GM18870 (cell line): ENCODE measurements around the gene DYNC2LI1.
A peak's percentile ranks its signal among the peaks of the same experiment; 100 is the strongest.
"Not testable (repeated sequence)": the region's sequence is repeated elsewhere in the genome, so short reads cannot be mapped to it uniquely, and the experiment has no call there.

Experiments
- ATAC-seq: cut with Tn5 transposase; IDR thresholded peaks from one replicate; pipeline ENCODE4 v1.9.1; 2021; ENCODE audit warnings: moderate library complexity; ENCODE audit not compliant: unreplicated experiment

Gene DYNC2LI1

DNA sequence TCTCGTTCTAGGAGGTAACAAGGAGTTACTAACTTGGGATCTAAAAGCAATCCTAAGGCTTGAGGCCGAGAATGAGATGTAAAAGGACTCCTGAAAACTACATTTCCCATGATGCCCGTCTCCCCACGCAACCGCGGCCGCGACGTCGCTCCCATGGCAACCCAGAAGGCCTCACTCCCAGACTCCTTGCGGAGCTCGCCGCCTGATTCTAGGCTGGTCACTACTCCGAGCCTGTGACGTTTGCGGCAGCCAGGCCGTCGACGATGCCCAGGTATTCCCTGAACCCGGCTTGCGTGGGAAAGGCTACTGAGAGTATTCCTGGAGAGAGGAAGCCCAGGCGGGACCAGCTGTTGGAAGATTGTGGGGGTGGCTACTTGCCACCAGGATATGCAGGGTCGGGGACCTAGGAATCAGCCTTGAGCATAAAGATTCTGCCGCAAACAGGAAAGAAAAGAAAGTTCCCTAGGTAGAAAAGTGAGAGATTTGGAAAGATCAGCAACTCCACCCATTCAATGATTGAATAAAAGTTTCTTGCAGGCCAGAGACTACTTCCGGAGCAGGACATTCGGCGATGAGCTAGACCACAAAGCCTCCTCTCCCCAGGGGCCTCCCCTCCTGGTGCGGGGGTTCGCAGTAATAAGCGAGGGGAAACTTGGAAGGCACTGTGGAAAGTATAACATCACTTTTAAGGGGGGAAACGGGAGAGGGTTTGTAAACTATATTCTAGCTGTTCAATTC, at the start of gene DYNC2LI1:
DYNC2LI1 (plus strand) TSS at position 164 of the 738 bp plus-strand sequence; CDS start at position 264, 100 bp downstream.
- ATAC-seq: peak; percentile 92

DNA sequence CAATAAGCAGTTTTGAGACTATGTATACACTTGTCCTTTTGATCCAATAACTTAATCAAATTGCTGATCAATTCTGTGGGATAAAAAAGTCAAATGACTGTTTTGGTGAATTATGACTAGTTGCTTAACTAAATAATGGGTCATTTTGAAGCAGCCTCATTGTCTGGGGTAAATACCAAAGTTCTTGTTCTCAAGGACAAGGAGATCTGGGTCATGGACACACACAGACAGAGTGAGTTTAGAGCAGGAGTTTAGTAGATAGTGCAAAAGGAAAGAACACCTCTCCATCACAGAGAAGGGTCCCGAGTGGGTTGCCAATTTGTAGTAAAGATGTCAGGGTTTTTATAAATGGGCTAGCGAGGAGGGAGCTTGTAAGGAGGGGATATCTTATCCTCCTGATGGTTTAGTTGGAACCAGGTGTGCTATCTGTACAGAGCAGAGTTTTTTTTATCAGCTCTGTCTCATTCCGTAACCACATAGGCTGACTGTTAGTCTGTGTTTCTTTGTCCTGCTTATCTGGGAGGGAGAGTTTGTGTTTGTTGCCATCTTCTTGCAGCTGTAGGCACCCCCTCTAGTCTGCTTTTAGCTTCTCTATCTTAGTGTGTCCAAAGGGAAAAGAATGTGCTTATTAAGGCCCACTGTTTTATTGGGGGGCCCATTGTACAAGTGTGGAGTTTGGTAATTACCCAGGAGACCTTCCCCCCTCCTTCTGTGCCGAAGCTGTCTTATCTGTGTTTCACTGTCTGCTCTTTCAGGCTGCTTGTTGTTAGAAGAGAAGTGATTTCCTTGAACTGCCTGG, 48.9 kb upstream of the DYNC2LI1 start:
- ATAC-seq: no peak

DNA sequence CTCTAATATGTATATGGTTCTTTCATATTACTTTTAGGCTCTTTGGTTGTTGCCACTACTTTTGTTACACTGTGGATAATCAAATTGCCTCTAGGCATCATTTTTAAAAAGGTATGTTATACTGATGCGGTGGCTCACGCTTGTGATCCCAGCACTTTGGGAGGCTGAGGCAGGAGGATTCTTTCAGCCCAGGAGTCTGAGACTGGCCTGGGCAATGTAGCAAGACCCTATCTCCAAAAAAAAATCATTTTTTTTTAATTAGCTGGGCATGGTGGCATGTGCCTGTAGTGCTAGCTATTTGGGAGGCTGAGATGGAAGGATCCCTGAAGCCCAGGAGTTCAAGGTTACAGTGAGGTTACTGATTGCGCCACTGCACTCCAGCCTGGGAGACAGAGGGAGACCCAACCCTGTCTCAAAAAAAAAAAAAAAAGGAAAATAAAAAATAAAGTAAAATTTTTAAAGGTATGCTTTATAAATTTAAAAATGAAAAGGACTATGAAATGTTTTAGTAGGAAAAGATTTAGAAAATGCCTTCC, 48.1 kb upstream of the DYNC2LI1 start:
- no peak for ATAC-seq

DNA sequence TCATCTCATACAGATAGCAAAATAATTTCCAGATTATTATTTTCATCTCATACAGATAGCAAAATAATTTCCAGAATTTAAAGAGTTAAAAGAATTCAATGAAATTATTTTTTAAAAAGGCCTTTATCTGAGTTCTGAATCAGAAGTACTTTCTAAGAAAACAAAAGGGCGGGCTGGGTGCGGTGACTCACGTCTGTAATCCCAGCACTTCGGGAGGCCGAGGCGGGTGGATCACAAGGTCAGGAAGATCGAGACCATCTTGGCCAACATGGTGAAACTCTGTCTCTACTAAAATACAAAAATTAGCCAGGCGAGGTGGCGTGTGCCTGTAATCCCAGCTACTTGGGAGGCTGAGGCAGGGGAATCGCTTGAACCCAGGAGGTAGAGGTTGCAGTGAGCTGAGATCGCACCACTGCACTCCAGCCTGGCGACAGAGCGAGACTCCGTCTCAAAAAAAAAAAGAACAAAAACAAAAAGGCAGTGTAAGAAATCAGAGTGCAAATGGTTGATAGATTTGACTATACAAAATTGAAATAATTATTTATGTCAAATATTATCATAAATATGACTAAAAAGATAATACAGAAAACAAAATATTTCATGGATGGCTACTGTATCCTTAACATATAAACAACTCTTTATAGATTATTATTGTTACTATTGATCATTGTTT, 46.7 kb upstream of the DYNC2LI1 start:
- ATAC-seq: not testable (repeated sequence)

DNA sequence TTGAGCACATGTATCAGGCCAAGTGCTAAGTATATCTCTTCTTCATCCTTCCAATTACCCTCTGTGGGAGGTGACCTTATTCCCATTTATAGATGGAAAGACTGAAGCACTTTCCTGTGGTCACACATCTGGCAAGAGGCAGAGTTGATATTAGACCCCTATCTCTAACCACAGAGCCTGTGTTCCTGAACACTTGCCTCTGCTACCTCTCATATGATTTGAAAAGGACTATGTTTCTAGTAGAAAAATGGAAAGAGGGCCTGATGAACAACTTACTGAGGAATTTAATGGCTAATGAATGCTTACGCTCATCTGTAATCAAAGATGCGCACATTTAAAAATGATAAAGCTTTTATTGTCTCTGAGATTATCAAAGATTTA, 46.2 kb upstream of the DYNC2LI1 start:
- ATAC-seq: no peak

DNA sequence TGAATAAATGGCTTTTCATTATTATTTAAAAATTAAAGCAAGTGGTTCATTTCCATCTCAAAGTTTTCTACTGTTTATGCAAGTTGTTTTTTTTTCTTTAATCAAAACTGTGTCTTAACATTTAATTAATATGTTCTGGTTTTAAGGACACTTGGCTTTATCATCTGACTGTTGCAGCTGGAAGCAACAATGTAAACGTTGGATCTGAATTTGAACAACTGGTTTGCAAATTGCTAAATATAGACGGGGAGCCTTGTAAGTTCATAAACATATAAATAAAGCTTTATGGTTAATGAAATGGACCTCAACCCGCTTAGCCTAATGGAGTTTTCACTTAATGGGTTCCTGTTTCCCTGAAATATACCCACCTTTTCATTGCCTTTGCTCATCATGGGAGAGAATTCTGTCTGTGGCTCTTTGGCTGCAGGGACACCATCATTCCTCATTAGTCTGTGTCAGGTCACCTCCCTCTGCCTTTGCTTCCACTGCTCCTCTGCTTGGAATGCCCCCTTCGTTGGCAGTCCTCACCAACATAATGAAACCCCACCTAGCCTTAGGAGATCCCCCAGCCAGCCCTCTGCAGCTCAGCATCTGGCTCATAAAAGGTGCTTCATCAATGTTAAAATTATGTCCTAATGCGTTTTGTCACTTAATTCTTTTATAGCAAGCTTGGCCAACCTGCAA, 44.2 kb upstream of the DYNC2LI1 start:
- ATAC-seq: no peak

DNA sequence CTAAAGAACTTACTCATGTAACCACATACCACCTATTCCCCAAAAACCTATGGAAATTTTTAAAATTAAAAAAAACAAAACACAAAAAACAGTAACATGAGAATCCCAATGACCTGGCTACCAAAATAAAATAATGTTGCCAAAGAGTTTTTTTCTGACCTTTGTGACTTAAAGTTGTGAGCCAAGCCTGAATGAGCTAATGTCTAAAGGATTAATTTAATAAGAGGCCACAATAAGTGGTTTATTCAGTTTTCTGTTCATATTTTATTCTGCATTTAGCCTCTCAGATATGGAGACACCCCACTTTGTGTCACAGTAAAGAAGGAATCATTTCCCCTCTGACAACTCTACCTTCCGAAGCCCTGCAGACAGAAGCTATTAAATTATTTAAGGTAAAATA, 42.6 kb upstream of the DYNC2LI1 start:
- ATAC-seq: no peak

DNA sequence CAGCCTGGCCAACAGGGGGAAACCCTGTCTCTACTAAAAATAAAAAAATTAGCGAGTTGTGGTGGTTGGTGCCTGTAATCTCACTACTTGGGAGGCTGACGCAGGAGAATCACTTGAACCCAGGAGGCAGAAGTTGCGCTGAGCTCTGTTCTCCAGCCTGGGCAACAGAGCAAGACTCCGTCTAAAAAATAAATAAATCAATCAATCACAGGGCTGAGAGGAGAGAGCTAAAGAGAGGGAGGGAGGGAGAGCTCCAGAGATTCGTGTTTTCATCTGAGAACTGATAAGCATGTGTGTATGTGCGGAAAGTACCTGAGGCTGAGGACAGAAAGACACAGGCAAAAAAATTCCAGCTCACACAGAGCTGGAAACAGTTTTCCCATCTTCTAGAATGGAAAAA, 37.2 kb upstream of the DYNC2LI1 start:
- ATAC-seq: no peak

DNA sequence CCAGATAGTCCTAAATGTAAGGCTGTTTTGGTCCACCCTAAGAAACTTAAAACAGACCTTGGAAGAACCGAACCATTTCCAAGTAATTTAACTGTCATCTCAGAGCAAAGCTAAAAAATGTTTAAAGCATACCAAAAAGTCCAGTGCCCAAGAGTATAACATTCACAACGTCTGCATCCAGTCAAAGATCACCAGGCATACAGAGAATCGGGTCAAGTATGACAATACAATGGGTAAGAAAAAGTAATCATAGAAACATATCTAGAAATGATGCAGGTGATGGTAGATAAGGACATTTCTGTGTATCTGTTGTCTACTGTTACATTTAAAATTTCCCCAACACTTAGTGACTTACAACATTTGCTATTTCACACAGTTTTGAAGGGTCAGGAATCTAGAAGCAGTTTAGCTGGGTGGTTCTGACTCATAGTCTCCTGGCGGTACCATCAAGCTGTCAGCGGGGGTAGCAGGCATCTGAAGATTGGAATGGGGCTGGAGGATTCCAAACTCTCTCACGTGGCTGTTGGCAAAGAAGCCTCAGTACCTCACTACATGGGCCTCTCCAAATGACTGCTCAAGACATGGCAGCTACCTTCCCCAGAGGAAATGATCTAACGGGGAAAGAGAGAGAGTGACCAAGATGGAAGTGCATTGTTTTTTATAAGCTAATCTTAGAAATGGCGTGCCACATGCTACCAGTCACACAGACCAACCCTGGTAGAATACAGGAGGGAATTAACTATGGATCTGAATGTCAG, 36.6 kb upstream of the DYNC2LI1 start:
- no peak for ATAC-seq

DNA sequence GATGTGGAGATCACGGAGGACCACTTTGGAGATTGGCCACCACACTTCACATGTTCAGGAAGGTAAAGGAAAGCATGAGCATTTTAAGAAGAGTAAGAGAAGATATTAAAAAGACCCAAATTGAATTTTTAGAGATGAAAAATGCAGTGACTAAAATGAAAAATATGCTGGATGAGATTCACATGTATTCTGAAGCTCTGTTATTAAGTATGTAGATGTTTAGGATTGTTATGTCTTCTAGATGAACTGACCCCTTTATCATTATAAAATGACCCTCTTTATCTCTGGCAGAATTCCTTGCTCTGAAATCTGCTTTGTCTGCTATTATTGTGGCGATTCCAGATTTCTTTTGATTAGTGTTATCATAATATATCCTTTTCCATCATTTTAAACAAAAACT, 36.0 kb upstream of the DYNC2LI1 start:
- ATAC-seq: no peak

DNA sequence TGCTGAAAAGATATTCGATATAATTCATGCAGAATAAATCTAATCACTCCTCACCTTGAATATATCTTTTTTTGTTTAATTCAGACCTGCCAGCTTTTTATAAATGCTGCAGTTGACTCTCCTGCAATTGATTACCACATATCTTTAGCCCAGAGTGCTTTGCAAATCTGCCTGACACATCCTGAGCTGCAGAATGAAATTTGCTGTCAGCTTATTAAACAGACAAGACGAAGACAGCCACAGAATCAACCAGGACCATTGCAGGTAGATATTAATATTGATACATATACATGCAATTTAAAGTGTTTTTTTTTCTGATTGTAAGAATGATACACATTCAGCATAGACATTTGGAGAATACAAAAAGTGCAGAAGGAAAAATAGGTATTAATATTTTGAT, 35.6 kb upstream of the DYNC2LI1 start:
- no peak for ATAC-seq

DNA sequence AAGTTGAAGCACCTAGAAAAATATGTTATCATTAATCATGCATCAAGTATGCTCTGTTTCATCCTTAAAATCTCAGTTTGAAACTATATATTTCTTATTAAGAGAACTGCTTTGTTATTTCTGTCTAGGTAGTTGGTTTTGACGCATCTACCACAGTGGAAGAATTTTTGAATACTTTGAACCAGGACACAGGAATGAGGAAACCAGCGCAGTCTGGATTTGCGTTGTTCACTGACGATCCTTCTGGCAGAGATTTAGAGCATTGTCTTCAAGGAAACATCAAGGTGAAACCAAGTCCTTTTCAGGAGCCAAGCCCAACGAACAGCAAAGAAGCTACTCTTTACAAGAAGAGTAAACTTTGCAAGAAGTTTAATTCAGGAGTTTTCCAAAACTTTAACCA, 30.1 kb upstream of the DYNC2LI1 start:
- ATAC-seq: no peak

DNA sequence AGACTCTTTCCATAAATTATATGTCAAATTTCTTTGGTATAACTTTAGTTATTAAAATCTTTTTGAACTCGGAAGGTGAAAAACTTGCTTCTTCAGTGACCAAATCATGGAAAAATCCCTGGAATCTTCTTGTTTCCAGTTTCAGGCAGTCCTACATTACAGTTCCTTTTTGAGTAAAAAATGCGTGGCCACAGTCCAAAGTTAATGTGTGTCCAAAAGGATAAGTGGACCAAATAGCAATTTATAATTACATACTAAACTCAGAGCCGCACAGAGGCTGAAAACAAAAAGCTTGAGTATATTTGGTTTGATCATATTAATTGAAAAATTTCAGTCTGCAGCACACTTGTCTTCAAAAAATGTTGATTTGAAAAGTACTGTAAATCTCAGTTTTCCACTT, 28.4 kb upstream of the DYNC2LI1 start:
- no peak for ATAC-seq

DNA sequence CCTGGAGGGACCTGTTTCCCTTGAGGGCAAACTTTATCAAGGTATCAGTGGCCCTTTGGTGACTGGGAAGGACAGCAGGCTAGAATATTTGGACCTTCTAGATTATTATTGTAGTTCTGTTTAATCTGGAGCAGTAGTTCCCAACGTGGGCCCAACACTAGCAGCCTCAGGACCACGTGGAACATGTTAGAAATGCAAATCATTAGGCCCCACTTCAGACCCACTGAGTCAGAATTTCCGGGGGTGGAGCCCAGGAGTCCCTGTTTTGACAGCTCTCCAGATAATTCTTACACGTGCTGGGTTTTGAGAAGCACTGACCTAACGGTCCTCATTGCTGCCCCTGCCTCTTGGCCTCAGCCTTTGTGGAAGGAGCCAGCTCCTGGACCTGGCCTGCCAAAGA, 25.5 kb upstream of the DYNC2LI1 start:
- no peak for ATAC-seq

DNA sequence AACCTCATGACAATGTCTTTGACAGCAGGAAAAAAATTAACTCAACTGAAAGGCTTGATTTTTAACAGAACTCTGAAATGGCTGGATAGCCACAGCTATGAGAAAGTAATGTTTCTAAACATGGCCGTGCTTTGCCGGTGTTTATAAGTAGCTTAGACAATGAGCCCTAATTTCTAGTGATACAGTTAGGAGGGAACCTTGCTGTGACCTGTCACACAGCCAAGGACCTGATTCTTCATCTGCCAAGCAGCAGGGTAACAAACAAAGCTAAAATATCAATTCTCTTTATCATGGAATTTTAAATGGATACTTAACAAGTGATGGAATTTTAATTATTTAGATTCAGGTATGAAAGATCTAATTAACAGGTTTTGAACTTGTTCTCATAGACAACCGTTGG, 24.3 kb upstream of the DYNC2LI1 start:
- ATAC-seq: no peak

DNA sequence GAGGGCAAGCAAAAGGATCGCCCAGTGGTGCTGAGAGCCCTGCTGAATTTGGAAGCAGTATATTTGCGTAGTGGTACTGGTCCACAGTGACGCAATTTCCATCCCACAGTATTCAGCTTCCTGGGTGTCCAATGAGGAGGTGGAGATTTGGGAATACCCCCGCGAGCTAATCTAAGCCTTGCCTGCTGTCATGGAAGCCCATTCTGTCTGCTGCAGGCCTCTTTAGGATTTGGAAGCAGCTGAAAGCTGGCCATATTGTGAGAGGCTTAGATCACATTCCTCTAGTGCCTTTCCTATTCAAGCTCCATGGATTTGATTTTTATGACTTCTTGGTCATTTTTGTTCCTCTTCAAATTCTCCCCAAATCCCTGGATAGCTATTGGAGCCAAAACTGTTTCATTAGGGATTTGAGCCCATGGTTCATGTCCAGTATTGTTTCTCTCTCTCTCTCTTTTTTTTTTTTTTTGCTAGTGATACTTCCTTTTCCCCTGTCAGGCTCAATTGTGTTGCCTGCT, 22.3 kb upstream of the DYNC2LI1 start:
- no peak for ATAC-seq

DNA sequence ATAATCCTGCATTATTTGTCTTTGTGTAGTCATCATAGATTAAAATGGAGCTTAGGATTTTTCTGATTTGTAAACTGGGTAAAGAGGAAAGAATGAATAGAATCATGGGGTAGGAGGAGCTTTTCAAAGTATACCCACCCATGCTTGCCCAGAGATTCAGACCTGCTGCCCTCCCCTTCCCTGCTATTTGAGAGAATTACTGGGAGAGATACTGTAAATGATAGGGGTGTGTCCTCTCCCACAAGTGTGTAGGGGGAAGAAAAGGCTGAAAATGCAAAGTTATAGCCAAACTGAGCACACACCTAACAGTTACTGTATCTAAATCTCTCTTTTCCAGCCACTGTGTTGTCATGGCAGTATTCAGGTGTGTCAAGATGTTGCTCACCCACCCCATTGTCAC, 21.5 kb upstream of the DYNC2LI1 start:
- ATAC-seq: no peak

DNA sequence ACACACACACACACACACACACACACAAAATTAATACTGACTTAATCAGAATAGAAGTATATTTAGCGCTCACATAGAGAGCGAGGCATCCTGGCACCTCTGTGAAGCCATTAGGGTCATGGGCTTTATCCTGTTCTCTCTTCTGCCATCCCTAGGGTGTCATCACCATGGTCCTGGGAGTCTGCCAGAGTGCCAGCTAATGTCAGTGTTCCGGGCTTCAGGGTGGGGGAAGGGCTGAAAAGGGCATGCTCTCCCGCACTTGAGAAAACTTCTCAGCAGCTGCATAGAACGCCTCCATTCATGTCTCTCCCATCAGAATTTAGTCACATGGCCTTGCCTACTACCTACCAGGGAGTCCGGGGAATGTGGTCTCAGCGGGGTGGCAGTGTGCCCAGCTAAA, 19.7 kb upstream of the DYNC2LI1 start:
- ATAC-seq: no peak

DNA sequence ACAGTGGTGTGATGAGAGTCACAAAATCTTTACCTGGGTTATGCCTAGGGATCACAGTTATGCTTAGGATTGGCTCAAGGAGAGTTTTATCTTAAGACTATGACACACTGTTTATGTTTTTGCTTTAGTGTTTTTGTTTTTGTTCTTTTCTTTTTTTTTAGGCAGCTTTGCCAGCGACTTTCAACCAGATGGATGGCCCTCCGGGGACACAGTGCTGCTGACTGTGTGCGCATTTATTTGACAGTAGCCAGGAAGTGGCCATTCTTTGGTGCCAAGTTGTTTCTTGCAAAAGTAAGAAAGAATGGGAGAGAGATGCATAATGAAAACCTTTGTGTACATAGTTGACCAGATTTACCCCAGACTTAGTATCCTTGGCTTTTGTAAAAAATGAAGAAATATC, 15.1 kb upstream of the DYNC2LI1 start:
- no peak for ATAC-seq

DNA sequence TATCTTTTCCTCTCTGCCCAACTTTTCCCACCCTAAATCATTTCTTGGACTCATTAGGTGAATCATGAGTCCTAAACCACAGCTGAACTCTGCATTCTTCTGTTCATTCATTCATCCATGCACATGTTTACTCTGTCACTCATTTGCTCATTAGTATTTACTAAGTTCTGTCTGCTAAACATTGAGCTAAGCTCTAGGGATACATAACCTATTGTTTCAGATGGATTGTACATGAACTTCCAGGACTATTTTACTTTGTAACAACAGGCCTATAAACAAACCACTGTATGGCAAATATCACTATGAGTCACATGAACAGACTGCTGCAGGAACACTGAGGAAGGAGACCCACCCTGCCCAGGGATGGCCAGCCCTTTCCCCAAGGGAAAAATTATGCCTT, 14.6 kb upstream of the DYNC2LI1 start:
- ATAC-seq: no peak
